KMS-11 (cell line): ENCODE measurements around the gene GNA15.

ENCODE experiments used
- H2AFZ ChIP-seq: fragments of 200-600 bp; sonication (generic); 2 replicates; pipeline ENCODE4 v1.6.1; 2016; ENCODE audit warnings: antibody characterized with exemption, mixed run types, low read depth
- H3K27ac ChIP-seq: fragments of 200-600 bp; sonication (generic); 2 replicates; pipeline ENCODE4 v1.6.1; 2016; ENCODE audit warnings: mild to moderate bottlenecking, mixed run types
- H3K27me3 ChIP-seq: fragments of 200-600 bp; sonication (generic); 2 replicates; pipeline ENCODE4 v1.6.1; 2017; ENCODE audit warnings: mild to moderate bottlenecking, low read depth, mixed run types, moderate library complexity; ENCODE audit not compliant: insufficient read depth
- H3K36me3 ChIP-seq: fragments of 200-600 bp; sonication (generic); 2 replicates; pipeline ENCODE4 v1.6.1; 2017; ENCODE audit warnings: mild to moderate bottlenecking, mixed run types; ENCODE audit not compliant: insufficient read depth
- H3K4me1 ChIP-seq: fragments of 200-600 bp; sonication (generic); 2 replicates; pipeline ENCODE4 v1.6.1; 2016; ENCODE audit warnings: mild to moderate bottlenecking, low read depth, mixed run types; ENCODE audit not compliant: poor library complexity, severe bottlenecking
- H3K4me2 ChIP-seq: fragments of 200-600 bp; sonication (generic); 2 replicates; pipeline ENCODE4 v1.7.0; 2016; ENCODE audit warnings: mild to moderate bottlenecking, mixed run types
- H3K4me3 ChIP-seq: fragments of 200-600 bp; sonication (generic); IDR thresholded peaks from 2 replicates; pipeline ENCODE4 v1.6.1; 2017; ENCODE audit warnings: low read depth, low read length, mixed read lengths; ENCODE audit not compliant: insufficient read depth
- H3K79me2 ChIP-seq: fragments of 200-600 bp; sonication (generic); 2 replicates; pipeline ENCODE4 v1.6.1; 2016; ENCODE audit warnings: low read depth, mixed run types; ENCODE audit not compliant: insufficient read depth
- H3K9ac ChIP-seq: fragments of 200-600 bp; sonication (generic); 2 replicates; pipeline ENCODE4 v1.6.1; 2016; ENCODE audit warnings: mild to moderate bottlenecking, mixed run types
- H4K20me1 ChIP-seq: fragments of 200-600 bp; sonication (generic); 2 replicates; pipeline ENCODE4 v1.6.1; 2016; ENCODE audit warnings: mild to moderate bottlenecking, mixed run types; ENCODE audit not compliant: insufficient read depth
- CTCF ChIP-seq: fragments of 200-600 bp; sonication (generic); conservative IDR thresholded peaks from 2 replicates; pipeline ENCODE4 v1.6.1; 2017; ENCODE audit warnings: low read depth, mild to moderate bottlenecking, antibody characterized with exemption, low read length, moderate library complexity, mixed read lengths

The GNA15 gene

DNA sequence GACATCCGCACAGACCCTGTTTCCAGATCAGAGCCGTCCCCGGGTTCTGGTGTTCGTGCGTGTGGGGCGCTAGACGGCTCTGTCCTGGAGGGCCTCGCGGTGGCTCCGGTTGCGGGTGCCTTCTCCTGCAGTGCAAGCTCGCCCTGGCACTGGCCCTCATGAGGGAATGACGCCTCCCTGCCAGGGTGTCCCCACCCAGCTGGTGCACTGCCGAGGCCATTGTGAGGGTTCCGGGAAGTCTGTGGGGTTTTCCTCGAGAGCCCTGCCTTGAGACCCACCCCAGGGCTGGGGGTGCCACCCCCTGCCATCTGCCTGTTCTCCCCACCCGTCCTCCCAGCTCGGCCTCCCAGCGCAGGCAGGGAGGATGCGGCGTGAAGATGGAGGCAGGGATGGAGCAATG, 19.2 kb upstream of the GNA15 start:
- H3K79me2 ChIP-seq = no peaks in the 10 kb centered on the region
- H2AFZ ChIP-seq = no peak overlapping the region
- H3K4me2 ChIP-seq = no peak overlapping the region
- no peaks in the 10 kb centered on the region for H4K20me1 ChIP-seq
- H3K4me1 ChIP-seq = no peaks in the 10 kb centered on the region
- no peak overlapping the region for H3K4me3 ChIP-seq
- no peak overlapping the region for H3K27ac ChIP-seq
- TF ChIP-seq CTCF = no peak
- no peak overlapping the region for H3K9ac ChIP-seq
- H3K36me3 ChIP-seq = no peaks in the 10 kb centered on the region
- H3K27me3 ChIP-seq = no peaks in the 10 kb centered on the region; the same call in 1 of the 2 replicates

GRCh38 chr19:3117716-3118115, 18.1 kb upstream of the GNA15 start:
- TF ChIP-seq CTCF = no peak
- Histone ChIP-seq H3K4me3 (no peak overlapping the region), H3K4me1 (no peaks in the 10 kb centered on the region), H3K36me3 (no peaks in the 10 kb centered on the region), H3K27me3 (peaks cover under 1% of the 10 kb centered on the region; the same call in 1 of the 2 replicates), H3K4me2 (no peak overlapping the region), H4K20me1 (no peaks in the 10 kb centered on the region), H2AFZ (no peak overlapping the region), H3K79me2 (no peaks in the 10 kb centered on the region), H3K9ac (no peak overlapping the region), H3K27ac (no peak overlapping the region)

DNA sequence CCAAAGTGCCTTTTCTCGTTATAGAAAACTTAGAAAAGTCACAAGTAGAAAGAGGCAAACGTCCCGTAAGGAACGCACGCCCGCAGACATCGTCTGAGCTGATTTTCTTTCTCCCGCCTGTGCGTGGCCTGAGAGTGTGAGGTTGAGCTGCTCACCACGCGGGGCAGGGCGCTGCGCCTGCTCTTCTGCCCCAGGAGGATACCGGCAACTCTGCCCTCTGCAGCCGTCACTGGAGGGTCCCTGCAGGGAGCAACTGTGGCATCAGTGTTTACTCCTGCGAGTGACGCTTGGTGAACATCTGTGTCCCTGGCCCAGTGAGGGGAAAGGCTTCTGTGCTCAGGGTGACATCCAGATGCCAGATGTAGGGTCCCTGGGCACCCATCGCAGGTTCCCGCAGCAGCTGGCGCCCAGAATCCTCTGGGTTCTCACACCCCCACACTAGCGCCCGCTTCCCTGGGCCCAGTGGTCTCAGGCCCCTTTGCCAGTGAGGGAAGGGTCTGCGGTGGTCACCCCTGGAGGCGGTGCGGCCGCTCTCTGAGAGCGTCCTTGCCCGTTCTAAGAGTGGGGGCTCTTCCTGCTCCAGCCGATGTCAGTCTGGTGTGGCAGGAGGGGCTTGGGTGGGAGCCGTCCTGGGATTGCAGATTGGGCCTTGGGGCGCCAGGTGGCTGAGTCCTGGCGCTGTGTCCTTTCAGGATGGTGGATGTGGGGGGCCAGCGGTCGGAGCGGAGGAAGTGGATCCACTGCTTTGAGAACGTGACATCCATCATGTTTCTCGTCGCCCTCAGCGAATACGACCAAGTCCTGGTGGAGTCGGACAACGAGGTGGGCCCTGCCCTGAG, 17.4 kb upstream of the GNA15 start:
- H3K9ac ChIP-seq = no peak overlapping the region
- H2AFZ ChIP-seq = no peak overlapping the region
- no peak overlapping the region for H3K27ac ChIP-seq
- no peak overlapping the region for H3K4me3 ChIP-seq
- no peaks in the 10 kb centered on the region for H3K4me1 ChIP-seq
- no peak for TF ChIP-seq CTCF
- H3K27me3 ChIP-seq = peaks cover 6% of the 10 kb centered on the region; the same call in 1 of the 2 replicates
- H3K4me2 ChIP-seq = no peak overlapping the region
- H4K20me1 ChIP-seq = no peaks in the 10 kb centered on the region
- H3K36me3 ChIP-seq = no peaks in the 10 kb centered on the region
- H3K79me2 ChIP-seq = no peaks in the 10 kb centered on the region

GRCh38 chr19:3119071-3119595, 16.7 kb upstream of the GNA15 start:
- Histone ChIP-seq H3K9ac (no peak overlapping the region), H3K4me2 (no peak overlapping the region), H3K27me3 (peaks cover 12% of the 10 kb centered on the region; the same call in 1 of the 2 replicates), H3K79me2 (no peaks in the 10 kb centered on the region), H3K36me3 (no peaks in the 10 kb centered on the region), H3K27ac (no peak overlapping the region), H2AFZ (no peak overlapping the region), H4K20me1 (no peaks in the 10 kb centered on the region), H3K4me1 (no peaks in the 10 kb centered on the region), H3K4me3 (no peak overlapping the region)
- TF ChIP-seq CTCF = no peak
